HCT116 (cell line): ENCODE data around the gene CTXN1. TPM values are rescaled to one million over a fixed set of nuclear protein-coding genes. Genes with fewer than 3 reads are reported as not detected.

Experiments
- ATAC-seq: fragments of 200-7000 bp; cut with Tn5 transposase; 2 replicates; pipeline ENCODE4 v1.9.1; 2020; ENCODE audit warnings: mild to moderate bottlenecking, moderate library complexity
- BruUV-seq: library from RNA; stranded (reverse); fragments of 400-500 nt; replicated peaks from 2 replicates; lab custom pipeline; 2021; lab: Mats Ljungman, UMichigan
- CTCF ChIA-PET: fragments of 300-600 bp; sonication (Branson Sonifier 250); formaldehyde crosslinking; loops from one replicate; lab custom pipeline; 2021; ENCODE audit warnings: antibody characterized with exemption; lab: Charles Lee
- POLR2A ChIA-PET: fragments of 300-600, 350-600 bp; sonication (Branson Sonifier 250); formaldehyde crosslinking; loops from one replicate; lab custom pipeline; 2021; ENCODE audit warnings: antibody characterized with exemption; lab: Charles Lee
- RAD21 ChIA-PET, 2 experiments: fragments of 300-600 bp; sonication (Branson Sonifier 250); formaldehyde crosslinking; loops; one replicate each; lab custom pipeline; 2023; ENCODE audit warnings: low total read pairs in 2 of 2; ENCODE audit not compliant: uncharacterized antibody in 2 of 2, unreplicated experiment in 2 of 2, low non-redundant PET in 1 of 2; lab: Charles Lee
- DNase-seq: peaks from one replicate; pipeline ENCODE4 v3.0.0-alpha.2; 2010; ENCODE audit warnings: low read depth, low spot score
- H2AFZ ChIP-seq: fragments of 200-600 bp; shearing (Covaris generic), sonication (generic); 2 replicates; pipeline ENCODE4 v1.6.1; 2017; ENCODE audit warnings: low read depth, mixed run types, mixed read lengths, antibody characterized with exemption, low read length; ENCODE audit not compliant: poor library complexity, severe bottlenecking
- H3K27ac ChIP-seq: 2 replicates; pipeline ENCODE4 v1.5.1; 2012; ENCODE audit warnings: low read depth, low read length
- H3K27me3 ChIP-seq: fragments of 200-600 bp; sonication (generic); 2 replicates; pipeline ENCODE4 v1.6.1; 2016; ENCODE audit warnings: mixed run types, low read length, mixed read lengths; ENCODE audit not compliant: insufficient read depth
- H3K36me3 ChIP-seq, 2 experiments: fragments of 200-500 bp in 1 of 2; fragments of 200-600 bp in 1 of 2; sonication (Bioruptor generic) in 1 of 2; sonication (generic) in 1 of 2; 2 replicates each; pipeline versions ENCODE4 v1.5.1 to v1.6.1; 2014 to 2016; ENCODE audit warnings: low read length in 2 of 2, inconsistent platforms in 1 of 2, mixed read lengths in 1 of 2, mixed run types in 1 of 2; ENCODE audit not compliant: insufficient read depth in 2 of 2, control insufficient read depth in 1 of 2
- H3K4me1 ChIP-seq, 2 experiments: fragments of 200-600 bp in 1 of 2; sonication (generic) in 1 of 2; 2 replicates each; pipeline versions ENCODE4 v1.5.1 to v1.6.1; 2012 to 2017; ENCODE audit warnings: low read length in 2 of 2, inconsistent platforms in 1 of 2, mild to moderate bottlenecking in 1 of 2, mixed read lengths in 1 of 2, mixed run types in 1 of 2, moderate library complexity in 1 of 2; ENCODE audit not compliant: insufficient read depth in 2 of 2, control insufficient read depth in 1 of 2
- H3K4me2 ChIP-seq: fragments of 200-600 bp; sonication (generic); 2 replicates; pipeline ENCODE4 v1.6.1; 2017; ENCODE audit warnings: mixed run types, low read length, mixed read lengths
- H3K4me3 ChIP-seq, 2 experiments: fragments of 200-600 bp in 1 of 2; sonication (generic) in 1 of 2; replicated peaks in 1 of 2; 2 replicates each; pipeline ENCODE4 v1.5.1; 2011 to 2016; ENCODE audit warnings: low read length in 2 of 2, control low read depth in 1 of 2, low read depth in 1 of 2, mild to moderate bottlenecking in 1 of 2, mixed read lengths in 1 of 2, mixed run types in 1 of 2
- H3K79me2 ChIP-seq: fragments of 200-600 bp; sonication (generic); 2 replicates; pipeline ENCODE4 v1.6.1; 2017; ENCODE audit warnings: mild to moderate bottlenecking, mixed run types, low read length, moderate library complexity, mixed read lengths; ENCODE audit not compliant: insufficient read depth
- H3K9ac ChIP-seq: fragments of 200-600 bp; sonication (generic); 2 replicates; pipeline ENCODE4 v1.6.1; 2016; ENCODE audit warnings: low read length, mixed read lengths
- H3K9me2 ChIP-seq: fragments of 200-600 bp; sonication (generic), shearing (Covaris generic); 2 replicates; pipeline ENCODE4 v1.6.1; 2017; ENCODE audit warnings: mixed run types, mild to moderate bottlenecking, moderate library complexity; ENCODE audit not compliant: insufficient read depth
- H3K9me3 ChIP-seq, 2 experiments: fragments of 200-500 bp in 1 of 2; fragments of 200-600 bp in 1 of 2; sonication (Bioruptor generic) in 1 of 2; sonication (generic) in 1 of 2; 2 replicates each; pipeline ENCODE4 v1.6.1; 2014 to 2017; ENCODE audit warnings: low read length in 2 of 2, mixed read lengths in 2 of 2, inconsistent platforms in 1 of 2, low read depth in 1 of 2, mild to moderate bottlenecking in 1 of 2, mixed run types in 1 of 2, moderate library complexity in 1 of 2; ENCODE audit not compliant: control insufficient read depth in 1 of 2, insufficient read depth in 1 of 2
- H4K20me1 ChIP-seq: fragments of 200-600 bp; sonication (generic), shearing (Covaris generic); 2 replicates; pipeline ENCODE4 v1.6.1; 2017; ENCODE audit warnings: mixed run types, mild to moderate bottlenecking, moderate library complexity; ENCODE audit not compliant: insufficient read depth
- ATF3 ChIP-seq: IDR thresholded peaks from 2 replicates; pipeline ENCODE4 v1.6.1; 2012
- CBX3 ChIP-seq: IDR thresholded peaks from 2 replicates; pipeline ENCODE4 v1.6.1; 2012; ENCODE audit warnings: low read depth
- CTCF ChIP-seq, 3 experiments: fragments of 200-600 bp in 1 of 3; sonication (generic) in 1 of 3; IDR thresholded peaks in 2 of 3; conservative IDR thresholded peaks in 1 of 3; 2 replicates each; pipeline ENCODE4 v1.5.1; 2012 to 2017; ENCODE audit warnings: low read depth in 2 of 3, low read length in 2 of 3, antibody characterized with exemption in 1 of 3, borderline replicate concordance in 1 of 3, control low read depth in 1 of 3, mild to moderate bottlenecking in 1 of 3, mixed read lengths in 1 of 3, mixed run types in 1 of 3, moderate library complexity in 1 of 3; ENCODE audit not compliant: insufficient read depth in 1 of 3
- ELF1 ChIP-seq: IDR thresholded peaks from 2 replicates; pipeline ENCODE4 v1.6.1; 2012; ENCODE audit warnings: low read depth, borderline replicate concordance
- EZH2 ChIP-seq: fragments of 200-600 bp; sonication (generic); IDR thresholded peaks from 2 replicates; pipeline ENCODE4 v1.6.1; 2017; ENCODE audit warnings: antibody characterized with exemption, mixed run types
- EZH2phosphoT487 ChIP-seq: fragments of 200-600 bp; IDR thresholded peaks from 2 replicates; pipeline ENCODE4 v1.6.1; 2018; ENCODE audit warnings: antibody characterized with exemption, borderline replicate concordance
- POLR2A ChIP-seq: IDR thresholded peaks from 2 replicates; pipeline ENCODE4 v1.7.0; 2011; ENCODE audit warnings: borderline replicate concordance; ENCODE audit not compliant: insufficient read depth, insufficient read length; ENCODE audit errors: extremely low read depth
- ZBTB33 ChIP-seq: IDR thresholded peaks from 2 replicates; pipeline ENCODE4 v1.6.1; 2011; ENCODE audit warnings: mild to moderate bottlenecking, low read length, moderate library complexity; ENCODE audit not compliant: insufficient replicate concordance; ENCODE audit errors: extremely low read depth
- ZFX ChIP-seq: fragments of 450-650 bp; IDR thresholded peaks from 2 replicates; pipeline ENCODE4 v1.6.1; 2017
- intact Hi-C: fragments of 100-400 bp; cut with micrococcal nuclease; formaldehyde crosslinking; loops from 2 replicates; pipeline ENCODE4 v1.10.0; 2022
- total RNA-seq: library from RNA; stranded (reverse); gene quantifications from one replicate; pipeline ENCODE4 v1.2.1, GENCODE V29; 2021; ENCODE audit not compliant: unreplicated experiment

Gene CTXN1
- total RNA-seq, 1 experiment from 2014 or later = 56.0 TPM

GRCh38 chr19:7874897-7875273 lies 51.0 kb downstream of the CTXN1 start:
- no peak for TF ChIP-seq ZFX
- no peak for TF ChIP-seq ELF1
- TF ChIP-seq EZH2phosphoT487 = no peak
- no peak for TF ChIP-seq POLR2A
- TF ChIP-seq ATF3 = no peak
- TF ChIP-seq CTCF (IDR thresholded peaks at IDR 0.05 in 2 of 3, conservative IDR thresholded peaks at IDR 0.05 in 1 of 3; ENCODE audit: borderline replicate concordance in 1 of 3, insufficient read depth in 1 of 3, low read depth in 2 of 3, low read length in 2 of 3) = no peak
- no peak for TF ChIP-seq CBX3
- TF ChIP-seq EZH2 = no peak
- no peak for TF ChIP-seq ZBTB33
- TF ChIP-seq, all 23 proteins: peak for 0
- Histone ChIP-seq H3K27ac (peak overlapping the region; percentile 61; the same call in 1 of the 2 replicates), H3K9me3 (no peaks in the 10 kb centered on the region), H3K4me2 (peak overlapping the region; percentile 79), H4K20me1 (no peaks in the 10 kb centered on the region), H3K27me3 (no peaks in the 10 kb centered on the region), H2AFZ (no peak overlapping the region), H3K4me1 (peaks cover 20 to 49% of the 10 kb centered on the region in 2 experiments), H3K9ac (peak overlapping the region; percentile 41; the same call in 1 of the 2 replicates), H3K4me3 (peak overlapping the region; percentile 46 to 56), H3K9me2 (no peaks in the 10 kb centered on the region), H3K36me3 (no peaks in the 10 kb centered on the region), H3K79me2 (no peaks in the 10 kb centered on the region)
- no peak for DNase-seq
- intact Hi-C loops = no loop called here
- POLR2A ChIA-PET = interaction anchor here (1.5 kb wide), 1 partner anchor 29 kb away, joined by 3 read pairs; the partner anchor contains the start of gene MAP2K7
- no peak for ATAC-seq
- CTCF ChIA-PET = interaction anchor here (2.1 kb wide), 1 partner anchor 14 kb away, joined by 4 read pairs; the partner anchor contains the start of gene LRRC8E
- BruUV-seq = no TSS peak
- RAD21 ChIA-PET = interaction anchor here in 1 of 2 experiments (0.6 kb wide), 1 partner anchor 46 kb away, joined by 9 read pairs; the partner anchor contains the start of gene SNAPC2

Other genes starting within 250 kb of the CTXN1 start
- gene MCEMP1, start 249.0 kb downstream of the CTXN1 start, total RNA-seq = not detected
- 101 TPM for gene TRAPPC5, start 245.3 kb downstream of the CTXN1 start, total RNA-seq
- 0.20 TPM for gene FCER2, start 224.0 kb downstream of the CTXN1 start, total RNA-seq
- gene CLEC4G, start 194.0 kb downstream of the CTXN1 start, total RNA-seq = not detected
- not detected for gene CD209, start 178.6 kb downstream of the CTXN1 start, total RNA-seq
- not detected for gene CLEC4M, start 162.9 kb downstream of the CTXN1 start, total RNA-seq
- 15.0 TPM for gene EVI5L, start 95.9 kb downstream of the CTXN1 start, total RNA-seq
- 7.5 TPM for gene PRR36, start 51.7 kb downstream of the CTXN1 start, total RNA-seq
- gene LRRC8E, start 37.6 kb downstream of the CTXN1 start, total RNA-seq = 18.1 TPM
- gene MAP2K7, start 22.3 kb downstream of the CTXN1 start, total RNA-seq = 59.1 TPM
- 30.9 TPM for gene TGFBR3L, start 11.3 kb downstream of the CTXN1 start, total RNA-seq
- 42.9 TPM for gene SNAPC2, start 5.8 kb downstream of the CTXN1 start, total RNA-seq
- gene TIMM44, start 17.5 kb upstream of the CTXN1 start, total RNA-seq = 136 TPM
- 134 TPM for gene ELAVL1, start 79.5 kb upstream of the CTXN1 start, total RNA-seq
- not detected for gene CCL25, start 126.6 kb upstream of the CTXN1 start, total RNA-seq
- 6.6 TPM for gene FBN3, start 223.5 kb upstream of the CTXN1 start, total RNA-seq